A673 (cell line): ENCODE data around the gene MAMSTR. TPM values are rescaled to one million over a fixed set of nuclear protein-coding genes. Genes with fewer than 3 reads are reported as not detected.
A peak's percentile ranks its signal among the peaks of the same experiment; 100 is the strongest.

Source experiments
- BruUV-seq: library from RNA; stranded (reverse); fragments of 400-500 nt; replicated peaks from 2 replicates; lab custom pipeline; 2021; lab: Mats Ljungman, UMichigan
- CTCF ChIA-PET: fragments of 300-600 bp; sonication (Branson Sonifier 250); formaldehyde crosslinking; loops from one replicate; lab custom pipeline; 2022; ENCODE audit warnings: antibody characterized with exemption; lab: Charles Lee
- POLR2A ChIA-PET: fragments of 300-600 bp; sonication (Branson Sonifier 250); formaldehyde crosslinking; loops from one replicate; lab custom pipeline; 2022; ENCODE audit warnings: antibody characterized with exemption; ENCODE audit not compliant: low non-redundant PET; lab: Charles Lee
- DNase-seq: peaks from one replicate; pipeline ENCODE4 v3.0.0-alpha.2; 2015; ENCODE audit warnings: low spot score
- H3K27ac ChIP-seq: fragments of 200-600 bp; sonication (generic); 2 replicates; pipeline ENCODE4 v1.5.1; 2016; ENCODE audit warnings: mixed run types, low read depth, mild to moderate bottlenecking, mixed read lengths, antibody characterized with exemption, low read length; ENCODE audit not compliant: poor library complexity, severe bottlenecking
- H3K27me3 ChIP-seq: fragments of 200-600 bp; sonication (generic); replicated peaks from 2 replicates; pipeline ENCODE4 v1.6.1; 2017; ENCODE audit warnings: mixed run types, low read depth, mild to moderate bottlenecking, mixed read lengths, antibody characterized with exemption, low read length; ENCODE audit not compliant: insufficient read depth, poor library complexity
- H3K36me3 ChIP-seq: fragments of 200-600 bp; sonication (generic); 2 replicates; pipeline ENCODE4 v1.6.1; 2016; ENCODE audit warnings: mixed run types, mild to moderate bottlenecking, mixed read lengths, antibody characterized with exemption, low read length; ENCODE audit not compliant: insufficient read depth, poor library complexity, severe bottlenecking
- H3K4me1 ChIP-seq: fragments of 200-600 bp; sonication (generic); 2 replicates; pipeline ENCODE4 v1.6.1; 2017; ENCODE audit warnings: mixed run types, mild to moderate bottlenecking, mixed read lengths, antibody characterized with exemption, low read length; ENCODE audit not compliant: insufficient read depth, poor library complexity, severe bottlenecking
- H3K4me3 ChIP-seq: fragments of 200-600 bp; sonication (generic); 2 replicates; pipeline ENCODE4 v1.5.1; 2016; ENCODE audit warnings: low read depth, mixed run types, mild to moderate bottlenecking, mixed read lengths, low read length; ENCODE audit not compliant: poor library complexity, severe bottlenecking
- H3K9me3 ChIP-seq: fragments of 200-600 bp; sonication (generic); 2 replicates; pipeline ENCODE4 v1.6.1; 2016; ENCODE audit warnings: mixed run types, low read depth, mild to moderate bottlenecking, mixed read lengths, antibody characterized with exemption, low read length; ENCODE audit not compliant: poor library complexity, severe bottlenecking
- EZH2 ChIP-seq: fragments of 200-600 bp; sonication (generic); IDR thresholded peaks from 2 replicates; pipeline ENCODE4 v1.6.1; 2017; ENCODE audit warnings: borderline replicate concordance, low read depth, mild to moderate bottlenecking, mixed read lengths, antibody characterized with exemption, low read length; ENCODE audit not compliant: poor library complexity, severe bottlenecking
- intact Hi-C: fragments of 100-400 bp; cut with micrococcal nuclease; formaldehyde crosslinking; loops from one replicate; pipeline ENCODE4 v1.10.0; 2022; ENCODE audit not compliant: unreplicated experiment
- total RNA-seq: library from RNA; stranded (reverse); gene quantifications from 2 replicates; pipeline ENCODE4 v1.2.3, GENCODE V29; 2021
- TF ChIP-seq, protein P1 (sequence below): fragments of 300-800, 200-600 bp; sonication (generic); conservative IDR thresholded peaks from 2 replicates; pipeline ENCODE4 v1.5.1; 2017; ENCODE audit warnings: low read depth, mild to moderate bottlenecking, antibody characterized with exemption, low read length, moderate library complexity, mixed read lengths

The MAMSTR gene
- total RNA-seq, 1 experiment from 2014 or later: 4.7 TPM

DNA sequence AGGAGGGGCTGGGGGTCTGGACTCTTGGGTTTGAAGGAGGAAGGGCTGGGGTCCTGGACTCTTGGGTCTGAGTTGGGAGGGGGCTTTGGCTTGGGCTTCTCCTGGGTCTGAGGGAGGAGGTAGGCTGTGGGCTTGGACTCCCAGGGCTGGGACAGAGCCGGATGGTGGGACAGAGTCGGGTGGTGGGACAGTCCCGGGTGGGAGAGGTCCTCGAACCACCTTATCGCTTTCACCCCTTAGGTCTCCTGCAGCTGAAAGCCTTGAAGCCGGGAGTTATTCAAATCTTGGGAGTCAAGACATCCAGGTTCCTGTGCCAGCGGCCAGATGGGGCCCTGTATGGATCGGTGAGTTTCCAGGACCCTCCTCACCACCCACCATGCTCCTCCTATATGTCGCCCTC is 37.2 kb upstream of the MAMSTR start:
- no peaks in the 10 kb centered on the region for H3K9me3 ChIP-seq
- DNase-seq: no peak
- H3K27me3 ChIP-seq: peaks cover 3% of the 10 kb centered on the region
- no TSS peak for BruUV-seq
- H3K27ac ChIP-seq: no peak overlapping the region
- TF ChIP-seq, protein P1, sequence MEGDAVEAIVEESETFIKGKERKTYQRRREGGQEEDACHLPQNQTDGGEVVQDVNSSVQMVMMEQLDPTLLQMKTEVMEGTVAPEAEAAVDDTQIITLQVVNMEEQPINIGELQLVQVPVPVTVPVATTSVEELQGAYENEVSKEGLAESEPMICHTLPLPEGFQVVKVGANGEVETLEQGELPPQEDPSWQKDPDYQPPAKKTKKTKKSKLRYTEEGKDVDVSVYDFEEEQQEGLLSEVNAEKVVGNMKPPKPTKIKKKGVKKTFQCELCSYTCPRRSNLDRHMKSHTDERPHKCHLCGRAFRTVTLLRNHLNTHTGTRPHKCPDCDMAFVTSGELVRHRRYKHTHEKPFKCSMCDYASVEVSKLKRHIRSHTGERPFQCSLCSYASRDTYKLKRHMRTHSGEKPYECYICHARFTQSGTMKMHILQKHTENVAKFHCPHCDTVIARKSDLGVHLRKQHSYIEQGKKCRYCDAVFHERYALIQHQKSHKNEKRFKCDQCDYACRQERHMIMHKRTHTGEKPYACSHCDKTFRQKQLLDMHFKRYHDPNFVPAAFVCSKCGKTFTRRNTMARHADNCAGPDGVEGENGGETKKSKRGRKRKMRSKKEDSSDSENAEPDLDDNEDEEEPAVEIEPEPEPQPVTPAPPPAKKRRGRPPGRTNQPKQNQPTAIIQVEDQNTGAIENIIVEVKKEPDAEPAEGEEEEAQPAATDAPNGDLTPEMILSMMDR: no peak
- no peak for TF ChIP-seq EZH2
- H3K4me3 ChIP-seq: no peak overlapping the region
- CTCF ChIA-PET: interaction anchor here (0.5 kb wide), 1 partner anchor 675 kb away, joined by 4 read pairs; no protein-coding TSS in a partner anchor
- H3K36me3 ChIP-seq: no peaks in the 10 kb centered on the region
- intact Hi-C loops: no loop called here
- H3K4me1 ChIP-seq: no peaks in the 10 kb centered on the region
- POLR2A ChIA-PET: no interaction called here

DNA sequence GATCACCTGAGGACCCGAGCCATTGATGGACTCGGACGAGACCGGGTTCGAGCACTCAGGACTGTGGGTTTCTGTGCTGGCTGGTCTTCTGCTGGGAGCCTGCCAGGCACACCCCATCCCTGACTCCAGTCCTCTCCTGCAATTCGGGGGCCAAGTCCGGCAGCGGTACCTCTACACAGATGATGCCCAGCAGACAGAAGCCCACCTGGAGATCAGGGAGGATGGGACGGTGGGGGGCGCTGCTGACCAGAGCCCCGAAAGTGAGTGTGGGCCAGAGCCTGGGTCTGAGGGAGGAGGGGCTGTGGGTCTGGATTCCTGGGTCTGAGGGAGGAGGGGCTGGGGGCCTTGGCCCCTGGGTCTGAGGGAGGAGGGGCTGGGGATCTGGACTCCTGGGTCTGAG is 36.7 kb upstream of the MAMSTR start:
- TF ChIP-seq EZH2: no peak
- TF ChIP-seq, protein P1: no peak
- no peaks in the 10 kb centered on the region for H3K36me3 ChIP-seq
- no peak overlapping the region for H3K4me3 ChIP-seq
- H3K4me1 ChIP-seq: no peaks in the 10 kb centered on the region
- no TSS peak for BruUV-seq
- H3K9me3 ChIP-seq: no peaks in the 10 kb centered on the region
- H3K27ac ChIP-seq: no peak overlapping the region
- no peak for DNase-seq
- intact Hi-C loops: no loop called here
- CTCF ChIA-PET: interaction anchor here (0.5 kb wide), 1 partner anchor 676 kb away, joined by 4 read pairs; no protein-coding TSS in a partner anchor
- POLR2A ChIA-PET: no interaction called here
- peaks cover 3% of the 10 kb centered on the region for H3K27me3 ChIP-seq

DNA sequence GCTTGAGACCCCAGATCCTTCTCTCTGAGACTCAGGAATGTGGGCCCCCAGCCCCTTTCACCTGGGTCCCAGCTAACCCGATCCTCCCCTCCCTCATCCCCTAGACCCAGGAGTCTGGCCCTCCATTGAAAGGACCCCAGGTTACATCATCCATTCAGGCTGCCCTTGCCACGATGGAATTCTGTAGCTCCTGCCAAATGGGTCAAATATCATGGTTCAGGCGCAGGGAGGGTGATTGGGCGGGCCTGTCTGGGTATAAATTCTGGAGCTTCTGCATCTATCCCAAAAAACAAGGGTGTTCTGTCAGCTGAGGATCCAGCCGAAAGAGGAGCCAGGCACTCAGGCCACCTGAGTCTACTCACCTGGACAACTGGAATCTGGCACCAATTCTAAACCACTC is 36.3 kb upstream of the MAMSTR start:
- H3K4me1 ChIP-seq: no peaks in the 10 kb centered on the region
- peak overlapping the region; percentile 37 for H3K27ac ChIP-seq
- no peak for DNase-seq
- POLR2A ChIA-PET: no interaction called here
- no peaks in the 10 kb centered on the region for H3K36me3 ChIP-seq
- no peaks in the 10 kb centered on the region for H3K9me3 ChIP-seq
- H3K4me3 ChIP-seq: no peak overlapping the region
- TF ChIP-seq, protein P1: no peak
- CTCF ChIA-PET: no interaction called here
- intact Hi-C loops: no loop called here
- BruUV-seq: no TSS peak
- H3K27me3 ChIP-seq: peaks cover 3% of the 10 kb centered on the region
